ENCODE data around the gene CEP295NL.

- TF ChIP-seq CTCF (IDR thresholded peaks at IDR 0.05; ENCODE audit: low read length) = no peak
- TF ChIP-seq EZH2 (optimal IDR thresholded peaks at IDR 0.05; ENCODE audit: low read depth, low read length) = no peak
Observed at GRCh38 chr17:78896091-78896833, 6.7 kb downstream of the CEP295NL start.

Data from MM.1S (cell line).